ENCODE measurements around the gene TBC1D10A. TPM values are rescaled to one million over a fixed set of nuclear protein-coding genes. Genes with fewer than 3 reads are reported as not detected.

The TBC1D10A gene
- polyA plus RNA-seq, 1 donor = 16.9 TPM

- H3K4me3 ChIP-seq (ENCODE audit: low read length) = no peak overlapping the region
- no peaks in the 10 kb centered on the region for H3K27me3 ChIP-seq (ENCODE audit: control insufficient read depth, insufficient read depth, low read length)
- H3K27ac ChIP-seq (ENCODE audit: low read length) = no peak overlapping the region
- peaks cover 3% of the 10 kb centered on the region for H3K4me1 ChIP-seq (ENCODE audit: control insufficient read depth, insufficient read depth, low read length)
- peak in 1 of 2 donors; percentile 26 for DNase-seq
- H3K36me3 ChIP-seq (ENCODE audit: control insufficient read depth, insufficient read depth, low read length) = peaks cover 68% of the 10 kb centered on the region
- WGBS (ENCODE audit: insufficient coverage, low lambda C conversion rate) = no CpG with 5 or more reads among the region's 2 CpGs
- H3K9me3 ChIP-seq (ENCODE audit: control insufficient read depth, low read depth, low read length) = no peaks in the 10 kb centered on the region
Observed at GRCh38 chr22:30332994-30333706, 6.4 kb upstream of the TBC1D10A start.

- Histone ChIP-seq H3K4me3 (ENCODE audit: low read length) (no peak overlapping the region), H3K27me3 (ENCODE audit: control insufficient read depth, insufficient read depth, low read length) (no peaks in the 10 kb centered on the region), H3K4me1 (ENCODE audit: control insufficient read depth, insufficient read depth, low read length) (peaks cover 9% of the 10 kb centered on the region), H3K36me3 (ENCODE audit: control insufficient read depth, insufficient read depth, low read length) (peaks cover 62% of the 10 kb centered on the region), H3K9me3 (ENCODE audit: control insufficient read depth, low read depth, low read length) (no peaks in the 10 kb centered on the region), H3K27ac (ENCODE audit: low read length) (no peak overlapping the region)
- DNase-seq = no peak
- WGBS (ENCODE audit: insufficient coverage, low lambda C conversion rate) = no CpG with 5 or more reads among the region's 5 CpGs
Observed at GRCh38 chr22:30332551-30332950, 5.8 kb upstream of the TBC1D10A start.

DNA sequence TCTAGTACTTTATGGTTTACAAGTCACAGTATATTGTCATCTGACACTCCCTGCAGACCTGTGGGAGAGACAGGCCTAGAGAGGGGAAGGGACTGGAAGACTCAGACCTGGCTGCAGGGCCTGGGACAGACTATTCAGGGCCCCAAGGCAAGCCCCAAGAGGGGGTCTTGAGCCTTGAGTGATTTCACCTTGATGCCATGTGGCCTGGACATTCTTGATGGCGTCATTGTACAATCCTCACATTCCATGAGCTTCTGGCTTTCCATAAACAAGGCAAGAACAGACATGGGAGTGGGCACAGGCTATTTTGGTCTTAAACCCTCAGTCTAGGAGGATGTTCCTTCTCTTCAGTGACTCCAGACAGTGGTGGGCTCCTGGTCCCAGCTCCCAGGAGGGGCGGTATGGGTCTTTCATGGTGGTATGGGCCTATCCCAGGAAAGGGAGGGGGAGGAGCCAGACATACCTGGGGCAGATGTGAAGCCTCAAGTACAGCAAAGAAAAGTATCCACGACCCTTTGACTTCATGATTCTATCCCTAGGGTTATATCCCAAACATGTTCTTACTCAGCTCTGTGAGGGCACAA, 1.8 kb upstream of the TBC1D10A start:
- no peak overlapping the region for H3K27ac ChIP-seq (ENCODE audit: low read length)
- H3K4me3 ChIP-seq (ENCODE audit: low read length) = no peak overlapping the region
- WGBS (ENCODE audit: insufficient coverage, low lambda C conversion rate) = no CpG with 5 or more reads among the region's 3 CpGs
- H3K36me3 ChIP-seq (ENCODE audit: control insufficient read depth, insufficient read depth, low read length) = peaks cover 22% of the 10 kb centered on the region
- peaks cover 31% of the 10 kb centered on the region for H3K4me1 ChIP-seq (ENCODE audit: control insufficient read depth, insufficient read depth, low read length)
- DNase-seq = no peak
- H3K27me3 ChIP-seq (ENCODE audit: control insufficient read depth, insufficient read depth, low read length) = no peaks in the 10 kb centered on the region
- H3K9me3 ChIP-seq (ENCODE audit: control insufficient read depth, low read depth, low read length) = no peaks in the 10 kb centered on the region

GRCh38 chr22:30327864-30328345, 1.2 kb upstream of the TBC1D10A start:
- H3K4me1 ChIP-seq (ENCODE audit: control insufficient read depth, insufficient read depth, low read length) = peaks cover 33% of the 10 kb centered on the region
- peak overlapping the region; percentile 89 for H3K27ac ChIP-seq (ENCODE audit: low read length)
- H3K9me3 ChIP-seq (ENCODE audit: control insufficient read depth, low read depth, low read length) = no peaks in the 10 kb centered on the region
- peak in 1 of 2 donors; percentile 51 for DNase-seq
- H3K27me3 ChIP-seq (ENCODE audit: control insufficient read depth, insufficient read depth, low read length) = no peaks in the 10 kb centered on the region
- no peak overlapping the region for H3K4me3 ChIP-seq (ENCODE audit: low read length)
- WGBS (ENCODE audit: insufficient coverage, low lambda C conversion rate) = 40% methylated on average over 1 of the region's 5 CpGs
- peaks cover 17% of the 10 kb centered on the region for H3K36me3 ChIP-seq (ENCODE audit: control insufficient read depth, insufficient read depth, low read length)

DNA sequence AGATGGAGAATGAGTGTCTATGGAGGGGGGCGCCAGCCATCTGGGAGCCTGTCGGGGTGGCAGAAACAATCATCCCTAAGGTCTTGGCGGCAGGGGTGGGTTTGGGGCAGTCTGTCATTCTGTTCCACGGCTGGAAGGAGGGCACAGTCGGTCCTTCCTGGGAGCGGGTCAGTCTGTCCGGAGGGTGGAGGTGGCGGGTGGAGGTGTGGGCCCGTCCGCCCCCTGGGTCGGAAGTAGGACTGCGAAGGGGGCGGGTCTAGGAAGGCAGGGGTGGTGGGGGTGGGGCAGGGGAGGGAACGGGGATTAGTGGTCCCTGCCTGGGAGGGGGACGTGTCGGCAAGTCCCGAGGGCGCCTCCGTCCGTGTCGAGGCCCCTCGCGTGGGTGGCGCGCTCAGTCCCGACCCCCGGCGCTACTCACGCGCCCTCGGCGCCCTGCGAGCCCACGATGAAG, 461 bp downstream of the TBC1D10A start:
- no peak for DNase-seq
- WGBS (ENCODE audit: insufficient coverage, low lambda C conversion rate) = no CpG with 5 or more reads among the region's 34 CpGs

GRCh38 chr22:30325724-30326254, 952 bp downstream of the TBC1D10A start:
- Histone ChIP-seq H3K27ac (ENCODE audit: low read length) (peak overlapping the region; percentile 60), H3K4me3 (ENCODE audit: low read length) (peak overlapping the region; percentile 70), H3K36me3 (ENCODE audit: control insufficient read depth, insufficient read depth, low read length) (peaks cover 11% of the 10 kb centered on the region), H3K27me3 (ENCODE audit: control insufficient read depth, insufficient read depth, low read length) (no peaks in the 10 kb centered on the region), H3K9me3 (ENCODE audit: control insufficient read depth, low read depth, low read length) (no peaks in the 10 kb centered on the region), H3K4me1 (ENCODE audit: control insufficient read depth, insufficient read depth, low read length) (peaks cover 33% of the 10 kb centered on the region)
- WGBS (ENCODE audit: insufficient coverage, low lambda C conversion rate) = no CpG with 5 or more reads among the region's 14 CpGs
- peak in 1 of 2 donors; percentile 17 for DNase-seq

More for the DNA sequence above, 461 bp downstream of the TBC1D10A start:
- Histone ChIP-seq H3K4me1 (ENCODE audit: control insufficient read depth, insufficient read depth, low read length) (peaks cover 33% of the 10 kb centered on the region), H3K27me3 (ENCODE audit: control insufficient read depth, insufficient read depth, low read length) (no peaks in the 10 kb centered on the region), H3K36me3 (ENCODE audit: control insufficient read depth, insufficient read depth, low read length) (peaks cover 10% of the 10 kb centered on the region), H3K27ac (ENCODE audit: low read length) (peak overlapping the region; percentile 60), H3K9me3 (ENCODE audit: control insufficient read depth, low read depth, low read length) (no peaks in the 10 kb centered on the region), H3K4me3 (ENCODE audit: low read length) (peak overlapping the region; percentile 70)

DNA sequence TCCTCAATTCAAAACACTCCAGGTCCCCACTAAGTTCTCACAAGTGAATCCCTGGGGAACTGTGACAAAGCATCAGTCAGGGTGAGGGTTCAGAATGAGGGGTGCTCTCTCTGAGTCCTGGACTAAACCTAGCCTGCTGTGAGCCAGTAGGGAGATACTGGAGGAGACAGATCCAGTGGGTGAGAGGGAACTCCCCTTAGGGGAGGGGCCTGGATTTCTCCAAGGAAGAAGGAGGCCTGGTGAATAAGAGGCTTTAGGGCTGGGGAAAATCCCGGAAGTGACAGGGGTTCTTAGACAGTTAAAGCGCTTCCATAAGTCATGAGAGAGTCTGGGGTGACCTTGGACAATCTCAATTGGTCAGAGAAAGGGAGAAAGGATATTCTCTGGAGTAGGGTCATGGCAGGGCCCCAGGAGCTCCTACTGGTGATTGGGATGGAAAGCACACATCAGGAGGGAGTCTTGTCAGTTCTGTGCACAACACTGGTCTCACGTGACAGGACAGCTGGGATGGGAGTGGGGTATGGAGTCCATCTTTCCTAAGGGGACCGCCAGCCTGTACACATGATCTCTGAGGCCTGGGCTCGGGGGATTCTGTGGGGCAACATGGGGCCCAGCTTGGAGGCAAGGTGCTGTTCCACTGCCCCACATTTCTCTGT, 1.5 kb downstream of the TBC1D10A start:
- H3K36me3 ChIP-seq (ENCODE audit: control insufficient read depth, insufficient read depth, low read length) = peaks cover 14% of the 10 kb centered on the region
- H3K9me3 ChIP-seq (ENCODE audit: control insufficient read depth, low read depth, low read length) = no peaks in the 10 kb centered on the region
- DNase-seq = peak; percentile 78 to 86
- no CpG with 5 or more reads among the region's 5 CpGs for WGBS (ENCODE audit: insufficient coverage, low lambda C conversion rate)
- H3K27ac ChIP-seq (ENCODE audit: low read length) = peak overlapping the region; percentile 60
- H3K4me3 ChIP-seq (ENCODE audit: low read length) = peak overlapping the region; percentile 70
- no peaks in the 10 kb centered on the region for H3K27me3 ChIP-seq (ENCODE audit: control insufficient read depth, insufficient read depth, low read length)
- H3K4me1 ChIP-seq (ENCODE audit: control insufficient read depth, insufficient read depth, low read length) = peaks cover 33% of the 10 kb centered on the region

- H3K27ac ChIP-seq (ENCODE audit: low read length) = peak overlapping the region; percentile 60
- H3K4me3 ChIP-seq (ENCODE audit: low read length) = no peak overlapping the region
- no peaks in the 10 kb centered on the region for H3K27me3 ChIP-seq (ENCODE audit: control insufficient read depth, insufficient read depth, low read length)
- DNase-seq = peak in 1 of 2 donors; percentile 61
- peaks cover 33% of the 10 kb centered on the region for H3K4me1 ChIP-seq (ENCODE audit: control insufficient read depth, insufficient read depth, low read length)
- WGBS (ENCODE audit: insufficient coverage, low lambda C conversion rate) = no CpG with 5 or more reads among the region's 8 CpGs
- H3K9me3 ChIP-seq (ENCODE audit: control insufficient read depth, low read depth, low read length) = no peaks in the 10 kb centered on the region
- peaks cover 20% of the 10 kb centered on the region for H3K36me3 ChIP-seq (ENCODE audit: control insufficient read depth, insufficient read depth, low read length)
Observed at GRCh38 chr22:30324014-30324730, 2.6 kb downstream of the TBC1D10A start.

GRCh38 chr22:30323246-30323645, 3.5 kb downstream of the TBC1D10A start:
- Histone ChIP-seq H3K36me3 (ENCODE audit: control insufficient read depth, insufficient read depth, low read length) (peaks cover 20% of the 10 kb centered on the region), H3K4me1 (ENCODE audit: control insufficient read depth, insufficient read depth, low read length) (peaks cover 31% of the 10 kb centered on the region), H3K27me3 (ENCODE audit: control insufficient read depth, insufficient read depth, low read length) (no peaks in the 10 kb centered on the region), H3K9me3 (ENCODE audit: control insufficient read depth, low read depth, low read length) (no peaks in the 10 kb centered on the region), H3K4me3 (ENCODE audit: low read length) (no peak overlapping the region), H3K27ac (ENCODE audit: low read length) (peak overlapping the region; percentile 64)
- no CpG with 5 or more reads among the region's 3 CpGs for WGBS (ENCODE audit: insufficient coverage, low lambda C conversion rate)
- peak in 1 of 2 donors; percentile 77 for DNase-seq

GRCh38 chr22:30321461-30321860, 5.3 kb downstream of the TBC1D10A start:
- WGBS (ENCODE audit: insufficient coverage, low lambda C conversion rate) = no CpG with 5 or more reads among the region's 2 CpGs
- no peaks in the 10 kb centered on the region for H3K27me3 ChIP-seq (ENCODE audit: control insufficient read depth, insufficient read depth, low read length)
- no peak overlapping the region for H3K4me3 ChIP-seq (ENCODE audit: low read length)
- no peak overlapping the region for H3K27ac ChIP-seq (ENCODE audit: low read length)
- peaks cover 19% of the 10 kb centered on the region for H3K4me1 ChIP-seq (ENCODE audit: control insufficient read depth, insufficient read depth, low read length)
- no peak for DNase-seq
- H3K36me3 ChIP-seq (ENCODE audit: control insufficient read depth, insufficient read depth, low read length) = peaks cover 20% of the 10 kb centered on the region
- H3K9me3 ChIP-seq (ENCODE audit: control insufficient read depth, low read depth, low read length) = no peaks in the 10 kb centered on the region
